ENCODE results near the gene LILRA1. TPM values are rescaled to one million over a fixed set of nuclear protein-coding genes. Genes with fewer than 3 reads are reported as not detected.

The LILRA1 gene
- total RNA-seq, 3 donors from 2014 or later (not counting 1 experiment from before 2014, with no cell fraction given): 1.4 to 13.0 (median 6.1) TPM

- intact Hi-C loops (cut with micrococcal nuclease): loop anchor here (1.0 to 5.0 kb wide), 4 partner anchors 10 to 70 kb away; no protein-coding TSS in a partner anchor
- Mint-ChIP-seq H3K9me3 (no peaks in the 10 kb centered on the region), H3K27me3 (ENCODE audit: low read depth in 2 of 2) (peaks cover 24 to 28% of the 10 kb centered on the region in 2 donors), H3K27ac (peak overlapping the region in 1 of 2 donors; percentile 78), H3K4me1 (peaks cover 18 to 22% of the 10 kb centered on the region in 2 donors), H3K36me3 (no peaks in the 10 kb centered on the region), H3K4me3 (no peak overlapping the region)
- H3K27me3 ChIP-seq (ENCODE audit: control insufficient read depth, insufficient read depth, low read length): peaks cover 15% of the 10 kb centered on the region
- peaks cover 24% of the 10 kb centered on the region for H3K4me1 ChIP-seq (ENCODE audit: control insufficient read depth, insufficient read depth, low read length)
- ATAC-seq (peak; percentile 2 to 19 (median 7)), DNase-seq (peak in 1 of 2 donors; percentile 21)
- no peak overlapping the region for H3K27ac ChIP-seq (ENCODE audit: low read length)
- TF ChIP-seq CTCF (IDR thresholded peaks at IDR 0.05): no peak
- WGBS (ENCODE audit: insufficient coverage): 56% methylated on average over 22 of the region's 22 CpGs
- no peaks in the 10 kb centered on the region for H3K36me3 ChIP-seq (ENCODE audit: control insufficient read depth, insufficient read depth, low read length)
- H3K9me3 ChIP-seq (ENCODE audit: control insufficient read depth, insufficient read depth, low read length): no peaks in the 10 kb centered on the region
- H3K4me3 ChIP-seq (ENCODE audit: low read length): no peak overlapping the region
Observed at GRCh38 chr19:54551950-54552912, 41.2 kb upstream of the LILRA1 start.

- intact Hi-C loops (cut with micrococcal nuclease): loop anchor here (5.0 kb wide), 2 partner anchors 36 to 71 kb away; no protein-coding TSS in a partner anchor
- TF ChIP-seq CTCF (IDR thresholded peaks at IDR 0.05): no peak
- ATAC-seq (no peak), DNase-seq (peak in 1 of 2 donors; percentile 12)
- Histone ChIP-seq H3K27me3 (ENCODE audit: control insufficient read depth, insufficient read depth, low read length) (peaks cover 15% of the 10 kb centered on the region), H3K4me1 (ENCODE audit: control insufficient read depth, insufficient read depth, low read length) (peaks cover 24% of the 10 kb centered on the region), H3K36me3 (ENCODE audit: control insufficient read depth, insufficient read depth, low read length) (no peaks in the 10 kb centered on the region), H3K27ac (ENCODE audit: low read length) (no peak overlapping the region), H3K4me3 (ENCODE audit: low read length) (no peak overlapping the region), H3K9me3 (ENCODE audit: control insufficient read depth, insufficient read depth, low read length) (no peaks in the 10 kb centered on the region)
- Mint-ChIP-seq H3K27ac (peak overlapping the region in 1 of 2 donors; percentile 10), H3K4me1 (peaks cover 18 to 22% of the 10 kb centered on the region in 2 donors), H3K9me3 (no peaks in the 10 kb centered on the region), H3K4me3 (no peak overlapping the region), H3K36me3 (no peaks in the 10 kb centered on the region), H3K27me3 (ENCODE audit: low read depth in 2 of 2) (peaks cover 24 to 29% of the 10 kb centered on the region in 2 donors)
- 93% methylated on average over 15 of the region's 15 CpGs for WGBS (ENCODE audit: insufficient coverage)
Observed at GRCh38 chr19:54552913-54553310, 40.5 kb upstream of the LILRA1 start.

- Histone ChIP-seq H3K36me3 (ENCODE audit: control insufficient read depth, insufficient read depth, low read length) (no peaks in the 10 kb centered on the region), H3K4me3 (ENCODE audit: low read length) (no peak overlapping the region), H3K27me3 (ENCODE audit: control insufficient read depth, insufficient read depth, low read length) (peaks cover 12% of the 10 kb centered on the region), H3K27ac (ENCODE audit: low read length) (no peak overlapping the region), H3K4me1 (ENCODE audit: control insufficient read depth, insufficient read depth, low read length) (peaks cover 24% of the 10 kb centered on the region), H3K9me3 (ENCODE audit: control insufficient read depth, insufficient read depth, low read length) (no peaks in the 10 kb centered on the region)
- peaks cover 34 to 40% of the 10 kb centered on the region in 2 donors for H3K27me3 Mint-ChIP-seq (ENCODE audit: low read depth in 2 of 2)
- no peak overlapping the region for H3K27ac Mint-ChIP-seq
- peaks cover 18 to 22% of the 10 kb centered on the region in 2 donors for H3K4me1 Mint-ChIP-seq
- 94% methylated on average over 10 of the region's 10 CpGs for WGBS (ENCODE audit: insufficient coverage)
- no peaks in the 10 kb centered on the region for H3K9me3 Mint-ChIP-seq
- TF ChIP-seq CTCF (IDR thresholded peaks at IDR 0.05): no peak
- intact Hi-C loops (cut with micrococcal nuclease): loop anchor here (5.0 kb wide), 2 partner anchors 37 to 72 kb away; no protein-coding TSS in a partner anchor
- no peak overlapping the region for H3K4me3 Mint-ChIP-seq
- DNase-seq: no peak
- no peaks in the 10 kb centered on the region for H3K36me3 Mint-ChIP-seq
- no peak for ATAC-seq
Observed at GRCh38 chr19:54554006-54554405, 39.4 kb upstream of the LILRA1 start.

Measured in natural killer cell (primary cell).